Adrenal gland (tissue), 12 donors: ENCODE data around the gene DOCK1. TPM values are rescaled to one million over a fixed set of nuclear protein-coding genes. Genes with fewer than 3 reads are reported as not detected.

ENCODE experiments used
- DNase-seq, 7 donors: peaks; one replicate each; pipeline ENCODE4 v3.0.0-alpha.2; 2019 to 2020
- H3K27ac ChIP-seq, 5 donors: fragments of 200-600 bp; sonication (generic) in 4 of 5; 1 replicate in 3 of 5; 2 replicates in 2 of 5; pipeline versions ENCODE4 v1.5.1 to v1.8.0; 2016 to 2020; ENCODE audit warnings: mild to moderate bottlenecking in 1 of 5
- H3K27me3 ChIP-seq: fragments of 200-600 bp; 2 replicates; pipeline ENCODE4 v1.8.0; 2021
- H3K36me3 ChIP-seq, 2 donors: fragments of 200-600 bp; replicated peaks in 1 of 2; 1 replicate in 1 of 2; 2 replicates in 1 of 2; pipeline versions ENCODE4 v1.5.1 to v1.8.0; 2018 to 2022
- H3K4me1 ChIP-seq, 2 donors: fragments of 200-600 bp; replicated peaks in 1 of 2; 1 replicate in 1 of 2; 2 replicates in 1 of 2; pipeline versions ENCODE4 v1.5.1 to v1.8.0; 2018 to 2021
- H3K4me3 ChIP-seq, 4 donors: fragments of 200-600 bp; sonication (generic) in 3 of 4; one replicate each; pipeline ENCODE4 v1.5.1; 2016 to 2018
- H3K9me3 ChIP-seq, 3 donors: fragments of 200-600 bp; sonication (generic) in 1 of 3; replicated peaks in 1 of 3; 1 replicate in 2 of 3; 2 replicates in 1 of 3; pipeline versions ENCODE4 v1.5.1 to v1.8.0; 2016 to 2021
- POLR2A ChIP-seq, 2 donors: fragments of 450-650 bp; IDR thresholded peaks; one replicate each; pipeline ENCODE4 v1.6.1; 2017; ENCODE audit warnings: antibody characterized with exemption in 2 of 2, mild to moderate bottlenecking in 2 of 2, moderate library complexity in 1 of 2
- WGBS, 4 donors: extraction: QIAGEN DNeasy Blood & Tissue Kit in 2 of 4; methylation state at CpG; one replicate each; pipeline versions ENCODE4 v1.1.5 to v1.1.7; 2013 to 2017; 5-methylcytosine and 5-hydroxymethylcytosine counted together
- intact Hi-C, 2 donors: fragments of 100-400 bp; cut with DNase I; formaldehyde crosslinking; loops; one replicate each; pipeline versions ENCODE4 v1.14.1 to v1.15.0; 2022 to 2023
- polyA plus RNA-seq, 3 donors: library from polyadenylated mRNA; stranded (reverse); fragments of 200-250 nt in 2 of 3; fragments of 350-450 nt in 1 of 3; fragmentation: Illumina TruSeq in 1 of 3; extraction: RNeasy Lipid Tissue Mini Kit (QIAGEN cat#74804) in 1 of 3; gene quantifications; one replicate each; pipeline ENCODE4 v1.2.3, GENCODE V29; 2013 to 2014
- total RNA-seq, 9 donors: library from RNA; depleted of rRNA in 4 of 9; stranded (reverse); fragments of >200 nt in 4 of 9; fragments of 120-200 nt in 1 of 9; fragmentation: NEBNext Ultra II Directional in 1 of 9; extraction: Animal tissue kit (Norgen Biotek cat#: 25700) in 1 of 9; gene quantifications; one replicate each; pipeline versions ENCODE4 v1.1.0 to v1.2.4, GENCODE V29; 2013 to 2023
- TF ChIP-seq, protein P1 (sequence below), 6 experiments: fragments of 450-650 bp in 4 of 6; fragments of 200-600 bp in 2 of 6; sonication (generic) in 1 of 6; IDR thresholded peaks; 1 replicate in 5 of 6; 2 replicates in 1 of 6; pipeline versions ENCODE4 v1.5.1 to v1.8.0; 2016 to 2021; ENCODE audit warnings: antibody characterized with exemption in 6 of 6, mild to moderate bottlenecking in 2 of 6, moderate library complexity in 1 of 6
- donor health status: healthy with polysubstance abuse.
- donor health status: Bipolar disorder and iron deficiency.
- donor health status: DM: yes; HTN: yes; CAD: no.
- donor health status: DM: no; HTN: no; CAD: no.
- donor health status: DM: no; HTN: no; CAD: no.
- donor health status: DM: yes; HTN: yes; CAD: no.

The DOCK1 gene
- total and polyA plus RNA-seq, 12 donors, result 8.1 to 30.4 (median 21.6) TPM

DNA sequence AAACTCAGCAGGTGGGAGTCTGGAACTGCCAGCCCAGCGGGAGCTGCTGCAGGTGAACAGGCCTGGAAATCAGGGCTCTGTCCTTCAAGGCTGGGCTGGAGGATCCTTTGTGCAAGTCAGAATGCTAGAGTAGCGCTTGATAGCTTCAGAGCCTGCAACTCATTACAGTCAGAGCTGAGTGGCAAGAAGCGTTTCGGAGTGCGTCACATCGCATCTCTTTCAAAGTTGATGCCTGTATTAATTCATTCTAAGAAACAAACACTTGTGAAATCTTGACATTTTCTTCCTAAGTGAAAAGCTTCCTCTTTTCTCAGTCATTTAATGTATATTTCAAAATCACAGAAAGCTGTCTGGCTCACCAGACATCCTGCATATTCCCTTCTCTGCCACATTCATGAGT lies 522.7 kb downstream of the DOCK1 start:
- intact Hi-C loops, result no loop called here
- no peaks in the 10 kb centered on the region for H3K27me3 ChIP-seq
- no peak for TF ChIP-seq POLR2A (IDR thresholded peaks at IDR 0.05)
- TF ChIP-seq, protein P1, sequence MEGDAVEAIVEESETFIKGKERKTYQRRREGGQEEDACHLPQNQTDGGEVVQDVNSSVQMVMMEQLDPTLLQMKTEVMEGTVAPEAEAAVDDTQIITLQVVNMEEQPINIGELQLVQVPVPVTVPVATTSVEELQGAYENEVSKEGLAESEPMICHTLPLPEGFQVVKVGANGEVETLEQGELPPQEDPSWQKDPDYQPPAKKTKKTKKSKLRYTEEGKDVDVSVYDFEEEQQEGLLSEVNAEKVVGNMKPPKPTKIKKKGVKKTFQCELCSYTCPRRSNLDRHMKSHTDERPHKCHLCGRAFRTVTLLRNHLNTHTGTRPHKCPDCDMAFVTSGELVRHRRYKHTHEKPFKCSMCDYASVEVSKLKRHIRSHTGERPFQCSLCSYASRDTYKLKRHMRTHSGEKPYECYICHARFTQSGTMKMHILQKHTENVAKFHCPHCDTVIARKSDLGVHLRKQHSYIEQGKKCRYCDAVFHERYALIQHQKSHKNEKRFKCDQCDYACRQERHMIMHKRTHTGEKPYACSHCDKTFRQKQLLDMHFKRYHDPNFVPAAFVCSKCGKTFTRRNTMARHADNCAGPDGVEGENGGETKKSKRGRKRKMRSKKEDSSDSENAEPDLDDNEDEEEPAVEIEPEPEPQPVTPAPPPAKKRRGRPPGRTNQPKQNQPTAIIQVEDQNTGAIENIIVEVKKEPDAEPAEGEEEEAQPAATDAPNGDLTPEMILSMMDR (IDR thresholded peaks at IDR 0.05), result no peak

DNA sequence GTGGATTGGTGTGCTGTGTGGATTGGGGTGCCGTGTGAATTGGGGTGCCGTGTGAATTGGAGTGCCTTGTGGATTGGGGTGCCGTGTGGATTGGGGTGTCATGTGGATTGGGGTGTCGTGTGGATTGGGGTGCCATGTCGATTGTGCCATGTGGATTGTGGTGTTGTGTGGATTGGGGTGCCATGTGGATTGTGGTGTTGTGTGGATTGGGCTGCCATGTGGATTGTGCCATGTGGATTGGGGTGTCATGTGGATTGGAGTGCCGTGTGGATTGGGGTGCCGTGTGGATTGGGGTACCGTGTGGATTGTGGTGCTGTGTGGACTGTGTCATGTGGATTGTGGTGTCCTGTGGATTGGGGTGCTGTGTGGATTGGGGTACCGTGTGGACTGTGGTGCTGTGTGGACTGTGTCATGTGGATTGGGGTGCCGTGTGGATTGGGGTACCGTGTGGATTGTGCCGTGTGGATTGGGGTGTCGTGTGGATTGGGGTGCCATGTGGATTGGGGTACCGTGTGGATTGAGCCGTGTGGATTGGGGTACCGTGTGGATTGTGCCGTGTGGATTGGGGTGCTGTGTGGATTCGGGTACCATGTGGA lies 523.3 kb downstream of the DOCK1 start:
- H3K9me3 ChIP-seq, result no peaks in the 10 kb centered on the region
- H3K4me3 ChIP-seq, result no peak overlapping the region
- peaks cover 0 to 6% of the 10 kb centered on the region in 2 donors for H3K36me3 ChIP-seq
- TF ChIP-seq POLR2A (IDR thresholded peaks at IDR 0.05), result no peak
- TF ChIP-seq, protein P1 (IDR thresholded peaks at IDR 0.05), result no peak
- no peak overlapping the region for H3K27ac ChIP-seq
- H3K27me3 ChIP-seq, result no peaks in the 10 kb centered on the region
- intact Hi-C loops, result no loop called here
- no peak for DNase-seq
- no peaks in the 10 kb centered on the region for H3K4me1 ChIP-seq
- WGBS, 4 donors, result 89 to 97% (median 94%) methylated on average over 18 of the region's 18 CpGs

More for the DNA sequence above, 522.7 kb downstream of the DOCK1 start:
- H3K4me3 ChIP-seq, result no peak overlapping the region
- no peak for DNase-seq
- no peak overlapping the region for H3K27ac ChIP-seq
- H3K36me3 ChIP-seq, result peaks cover 0 to 6% of the 10 kb centered on the region in 2 donors
- H3K9me3 ChIP-seq, result no peaks in the 10 kb centered on the region
- H3K4me1 ChIP-seq, result no peaks in the 10 kb centered on the region
- WGBS, 4 donors, result 95 to 97% (median 96%) methylated on average over 5 to 6 of the region's 6 CpGs

DNA sequence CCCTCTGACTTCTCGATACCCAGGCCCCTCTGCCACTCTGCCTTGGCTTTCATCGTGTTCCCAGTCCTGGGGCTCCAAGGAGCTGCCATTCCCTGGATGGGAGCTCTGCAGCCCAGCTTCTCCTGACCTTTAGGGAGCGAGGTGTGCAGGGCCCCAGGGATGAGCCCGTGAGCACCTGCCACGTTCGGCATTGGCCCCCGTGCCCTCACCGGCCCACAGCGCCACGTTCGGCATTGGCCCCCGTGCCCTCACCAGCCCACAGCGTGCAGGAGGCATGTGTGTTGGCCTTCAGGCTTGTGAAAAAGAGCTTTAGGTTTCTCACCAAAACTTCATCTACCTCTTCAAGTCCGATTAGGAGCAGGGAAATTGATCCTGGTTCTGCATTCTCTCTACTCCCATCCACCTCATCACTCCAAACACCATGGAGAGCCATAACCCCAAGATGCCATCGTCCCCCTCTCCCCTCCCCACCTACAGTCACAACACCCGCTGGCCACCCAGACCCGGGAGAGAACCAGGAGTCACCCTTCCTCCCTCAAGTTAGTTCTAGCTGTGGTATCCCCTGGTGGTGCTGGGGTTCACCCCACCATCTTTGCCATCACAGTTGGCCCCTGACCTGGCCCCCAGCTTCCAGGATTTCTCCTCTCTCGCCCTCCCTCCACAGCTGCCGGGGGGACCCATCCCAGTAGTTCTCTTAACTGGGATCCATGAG lies 524.5 kb downstream of the DOCK1 start:
- 93 to 98% (median 96%) methylated on average over 17 to 19 of the region's 19 CpGs for WGBS, 4 donors
- H3K27me3 ChIP-seq, result no peaks in the 10 kb centered on the region
- DNase-seq, result no peak
- no peak overlapping the region for H3K27ac ChIP-seq
- intact Hi-C loops, result no loop called here
- no peak for TF ChIP-seq POLR2A (IDR thresholded peaks at IDR 0.05)
- TF ChIP-seq, protein P1 (IDR thresholded peaks at IDR 0.05), result no peak
- peaks cover 0 to 6% of the 10 kb centered on the region in 2 donors for H3K36me3 ChIP-seq
- no peaks in the 10 kb centered on the region for H3K9me3 ChIP-seq
- H3K4me1 ChIP-seq, result no peaks in the 10 kb centered on the region
- H3K4me3 ChIP-seq, result no peak overlapping the region

DNA sequence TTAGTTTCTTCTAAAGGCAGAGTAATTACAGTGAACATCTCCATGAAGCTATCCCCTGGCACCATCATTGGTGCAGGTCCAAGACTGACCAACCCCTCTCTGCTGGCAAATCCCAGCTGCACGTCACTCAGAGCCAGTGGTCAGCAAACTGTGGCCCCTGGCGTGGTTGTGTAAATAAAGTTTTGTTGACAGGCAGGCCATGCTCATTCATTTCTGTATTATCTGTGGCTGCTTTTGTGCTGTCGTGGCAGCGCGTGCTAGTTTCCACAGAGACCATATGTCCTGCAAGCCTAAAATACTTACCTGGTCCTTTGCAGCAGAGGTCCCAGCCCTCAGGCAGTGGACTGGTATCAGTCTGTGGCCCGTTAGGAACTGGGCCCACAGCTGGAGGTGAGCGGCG lies 526.3 kb downstream of the DOCK1 start:
- no peak overlapping the region for H3K27ac ChIP-seq
- no peak for DNase-seq
- H3K4me1 ChIP-seq, result no peaks in the 10 kb centered on the region
- no peak overlapping the region for H3K4me3 ChIP-seq
- no peaks in the 10 kb centered on the region for H3K27me3 ChIP-seq
- 92 to 100% (median 96%) methylated on average over 4 to 8 of the region's 8 CpGs for WGBS, 4 donors
- TF ChIP-seq, protein P1 (IDR thresholded peaks at IDR 0.05), result no peak
- TF ChIP-seq POLR2A (IDR thresholded peaks at IDR 0.05), result no peak
- H3K9me3 ChIP-seq, result no peaks in the 10 kb centered on the region
- peaks cover 0 to 6% of the 10 kb centered on the region in 2 donors for H3K36me3 ChIP-seq
- intact Hi-C loops, result no loop called here
